Endodermal cell (in vitro differentiated cells): ENCODE data around the gene ALOX5. TPM values are rescaled to one million over a fixed set of nuclear protein-coding genes. Genes with fewer than 3 reads are reported as not detected.

Experiments
- DNase-seq: peaks from one replicate; pipeline ENCODE4 v3.0.0-alpha.2; 2017
- H3K27ac ChIP-seq: 2 replicates; pipeline ENCODE4 v1.5.1; 2013; ENCODE audit warnings: mild to moderate bottlenecking, low read depth, low read length, moderate library complexity
- H3K27me3 ChIP-seq: 2 replicates; pipeline ENCODE4 v1.6.1; 2013; ENCODE audit warnings: mild to moderate bottlenecking, low read length, moderate library complexity; ENCODE audit not compliant: insufficient read depth, control insufficient read depth, poor library complexity, severe bottlenecking
- H3K36me3 ChIP-seq: 2 replicates; pipeline ENCODE4 v1.7.0; 2013; ENCODE audit warnings: mild to moderate bottlenecking, low read length, moderate library complexity; ENCODE audit not compliant: control insufficient read depth, insufficient read depth
- H3K4me1 ChIP-seq: one replicate; pipeline ENCODE4 v1.7.0; 2013; ENCODE audit warnings: low read length; ENCODE audit not compliant: control insufficient read depth, insufficient read depth
- H3K4me3 ChIP-seq: 2 replicates; pipeline ENCODE4 v1.5.1; 2013; ENCODE audit warnings: mild to moderate bottlenecking, low read length, moderate library complexity
- H3K9ac ChIP-seq: 2 replicates; pipeline ENCODE4 v1.6.1; 2013; ENCODE audit warnings: mild to moderate bottlenecking, low read length, moderate library complexity; ENCODE audit not compliant: poor library complexity, severe bottlenecking; ENCODE audit errors: extremely low read depth
- H3K9me3 ChIP-seq: 2 replicates; pipeline ENCODE4 v1.6.1; 2013; ENCODE audit warnings: mild to moderate bottlenecking, low read length, moderate library complexity; ENCODE audit not compliant: control insufficient read depth
- H3K27ac Mint-ChIP-seq: 2 replicates; pipeline ENCODE4 v1.8.0; 2020; ENCODE audit warnings: mixed read lengths
- H3K27me3 Mint-ChIP-seq: 2 replicates; pipeline ENCODE4 v1.8.0; 2021; ENCODE audit warnings: mild to moderate bottlenecking, mixed read lengths; ENCODE audit not compliant: insufficient read depth
- H3K36me3 Mint-ChIP-seq: 2 replicates; pipeline ENCODE4 v1.8.0; 2020; ENCODE audit warnings: low read depth, mixed read lengths
- H3K4me1 Mint-ChIP-seq: 2 replicates; pipeline ENCODE4 v1.8.0; 2020; ENCODE audit warnings: mixed read lengths
- H3K4me3 Mint-ChIP-seq: 2 replicates; pipeline ENCODE4 v1.8.0; 2020; ENCODE audit warnings: mild to moderate bottlenecking, moderate library complexity, mixed read lengths
- H3K9me3 Mint-ChIP-seq: 2 replicates; pipeline ENCODE4 v1.8.0; 2020; ENCODE audit warnings: mild to moderate bottlenecking, mixed read lengths
- CTCF ChIP-seq: fragments of 200-600 bp; sonication (generic); conservative IDR thresholded peaks from 2 replicates; pipeline ENCODE4 v1.5.0; 2021; ENCODE audit warnings: antibody characterized with exemption, mild to moderate bottlenecking
- WGBS, 2 experiments: methylation state at CpG; one replicate each; pipeline versions ENCODE4 v1.1.5 to v1.1.7; 2013; ENCODE audit warnings: missing lambda C conversion rate in 2 of 2, mixed read lengths in 1 of 2; ENCODE audit not compliant: insufficient coverage in 1 of 2, insufficient read length in 1 of 2; 5-methylcytosine and 5-hydroxymethylcytosine counted together
- total RNA-seq, 2 donors: library from RNA; stranded (reverse); fragmentation: NEBNext Ultra II Directional in 1 of 2; extraction: Animal tissue kit (Norgen Biotek cat#: 25700) in 1 of 2; gene quantifications; 2 replicates in 1 of 2; 3 replicates in 1 of 2; pipeline ENCODE4 v1.2.1, GENCODE V29; 2021

Gene ALOX5
- total RNA-seq, 2 donors from 2014 or later = 0.31 to 1.1 TPM

- H3K4me3 ChIP-seq = no peak overlapping the region
- 93 to 95% methylated on average over 23 to 50 of the region's 50 CpGs for WGBS, 2 experiments
- Mint-ChIP-seq H3K9me3 (no peaks in the 10 kb centered on the region), H3K4me3 (no peak overlapping the region), H3K36me3 (no peaks in the 10 kb centered on the region), H3K27ac (no peak overlapping the region), H3K27me3 (peaks cover 4% of the 10 kb centered on the region), H3K4me1 (peaks cover 14% of the 10 kb centered on the region)
- no peaks in the 10 kb centered on the region for H3K27me3 ChIP-seq
- H3K4me1 ChIP-seq = no peaks in the 10 kb centered on the region
- no peak overlapping the region for H3K27ac ChIP-seq
- H3K9me3 ChIP-seq = no peaks in the 10 kb centered on the region
- no peak overlapping the region for H3K9ac ChIP-seq
- no peaks in the 10 kb centered on the region for H3K36me3 ChIP-seq
- peak; percentile 30 for DNase-seq
- no peak for TF ChIP-seq CTCF
Observed at GRCh38 chr10:45427262-45427969, 53.4 kb downstream of the ALOX5 start.

DNA sequence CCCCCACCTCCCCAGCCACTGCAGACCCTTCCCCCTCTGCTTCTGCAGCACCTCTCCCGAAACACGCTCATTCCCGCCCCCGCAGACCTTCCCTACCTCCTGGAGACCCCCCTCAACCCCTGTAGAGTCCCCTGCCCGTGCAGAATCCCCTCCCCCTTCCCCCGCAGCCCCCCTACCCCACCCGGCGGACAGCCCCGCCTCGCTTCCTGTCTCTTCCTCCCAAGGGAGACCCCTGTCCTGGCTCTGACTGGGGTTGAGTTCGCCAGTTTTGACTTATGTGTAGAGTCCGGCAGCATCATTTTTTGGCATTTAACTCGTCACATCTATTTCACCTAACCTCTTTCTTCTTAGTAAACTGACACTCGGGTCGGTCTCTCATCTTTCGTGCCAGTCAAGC lies 54.0 kb downstream of the ALOX5 start:
- Histone ChIP-seq H3K27me3 (no peaks in the 10 kb centered on the region), H3K9me3 (no peaks in the 10 kb centered on the region), H3K4me1 (no peaks in the 10 kb centered on the region), H3K36me3 (no peaks in the 10 kb centered on the region), H3K9ac (no peak overlapping the region), H3K4me3 (no peak overlapping the region), H3K27ac (no peak overlapping the region)
- H3K9me3 Mint-ChIP-seq = no peaks in the 10 kb centered on the region
- peaks cover 4% of the 10 kb centered on the region for H3K27me3 Mint-ChIP-seq
- H3K36me3 Mint-ChIP-seq = no peaks in the 10 kb centered on the region
- no peak overlapping the region for H3K27ac Mint-ChIP-seq
- no peak overlapping the region for H3K4me3 Mint-ChIP-seq
- whole genome bisulfite sequencing, 2 experiments = 80 to 91% methylated on average over 4 to 16 of the region's 16 CpGs
- H3K4me1 Mint-ChIP-seq = peaks cover 14% of the 10 kb centered on the region
- DNase-seq = no peak
- TF ChIP-seq CTCF = no peak

GRCh38 chr10:45428611-45429510 lies 54.8 kb downstream of the ALOX5 start:
- no peak for TF ChIP-seq CTCF
- H3K27me3 Mint-ChIP-seq = peaks cover 4% of the 10 kb centered on the region
- Histone ChIP-seq H3K27me3 (no peaks in the 10 kb centered on the region), H3K27ac (no peak overlapping the region), H3K4me1 (no peaks in the 10 kb centered on the region), H3K9ac (no peak overlapping the region), H3K9me3 (no peaks in the 10 kb centered on the region), H3K36me3 (no peaks in the 10 kb centered on the region), H3K4me3 (no peak overlapping the region)
- no peak overlapping the region for H3K4me3 Mint-ChIP-seq
- no peaks in the 10 kb centered on the region for H3K36me3 Mint-ChIP-seq
- H3K4me1 Mint-ChIP-seq = peaks cover 21% of the 10 kb centered on the region
- 94 to 95% methylated on average over 6 to 10 of the region's 10 CpGs for WGBS, 2 experiments
- no peak for DNase-seq
- no peaks in the 10 kb centered on the region for H3K9me3 Mint-ChIP-seq
- H3K27ac Mint-ChIP-seq = no peak overlapping the region
